ENCODE results near the gene SEC23B. TPM values are rescaled to one million over a fixed set of nuclear protein-coding genes. Genes with fewer than 3 reads are reported as not detected.

The SEC23B gene
- polyA plus RNA-seq, 1 donor (not counting 4 experiments of a cell fraction or from before 2014, with no cell fraction given), result 102 TPM

GRCh38 chr20:18587665-18588573 is 80.2 kb downstream of the SEC23B start, which contains the start of gene DTD1:
TSS of gene DTD1 (plus strand) at chr20:18588054. CDS start at chr20:18588073, 19 bp downstream.
- peak within 1 kb of the TSS; percentile 82 for H3K9ac ChIP-seq (ENCODE audit: control insufficient read depth, extremely low read depth, insufficient read depth, low read length)
- no peaks in the 10 kb centered on the region for H4K20me1 ChIP-seq (ENCODE audit: control insufficient read depth, extremely low read depth, insufficient read depth, low read length)
- DNase-seq (ENCODE audit: low read depth, low spot score) (peak; percentile 38), FAIRE-seq (peak; percentile 60)
- dilution Hi-C loops (cut with MboI; ENCODE audit: extremely low pct_ligation_motif_present, low sequenced_read_pairs), result no loop called here
- no peaks in the 10 kb centered on the region for H3K9me3 ChIP-seq (ENCODE audit: control insufficient read depth, low read depth, low read length)
- peak within 1 kb of the TSS; percentile 96 for H3K4me2 ChIP-seq (ENCODE audit: control insufficient read depth, extremely low read depth, insufficient read depth, low read depth, low read length)
- no peaks in the 10 kb centered on the region for H3K36me3 ChIP-seq (ENCODE audit: control insufficient read depth in 2 of 2, extremely low read depth in 1 of 2, insufficient read depth in 2 of 2, low read length in 2 of 2)
- H3K4me1 ChIP-seq (ENCODE audit: control insufficient read depth, extremely low read depth, insufficient read depth, low read length), result peaks cover 8% of the 10 kb centered on the region
- H3K27ac ChIP-seq (ENCODE audit: control insufficient read depth, insufficient read depth, low read length), result peak within 1 kb of the TSS; percentile 65
- TF ChIP-seq CTCF (optimal IDR thresholded peaks at IDR 0.05 in 1 of 3, IDR thresholded peaks at IDR 0.05 in 1 of 3, conservative IDR thresholded peaks at IDR 0.05 in 1 of 3; ENCODE audit: extremely low read depth in 1 of 3, insufficient read depth in 2 of 3, low read length in 3 of 3) (peak in 2 of 3 experiments; percentile 75 to 81), EZH2 (IDR thresholded peaks at IDR 0.05; ENCODE audit: low read length) (no peak)
- peaks cover 21% of the 10 kb centered on the region for H3K79me2 ChIP-seq (ENCODE audit: control insufficient read depth, insufficient read depth, low read length)
- H3K9me1 ChIP-seq (ENCODE audit: control insufficient read depth, extremely low read depth, insufficient read depth, low read length), result no peaks in the 10 kb centered on the region
- no peaks in the 10 kb centered on the region for H3K27me3 ChIP-seq (ENCODE audit: control insufficient read depth, extremely low read depth, insufficient read depth, low read length)
- peak within 1 kb of the TSS; percentile 87 for H2AFZ ChIP-seq (ENCODE audit: control insufficient read depth, low read length)
- peak within 1 kb of the TSS; percentile 56 to 95 (median 88) for H3K4me3 ChIP-seq (ENCODE audit: control insufficient read depth in 2 of 3, extremely low read depth in 1 of 3, insufficient read depth in 2 of 3, low read depth in 1 of 3, low read length in 3 of 3)

- dilution Hi-C loops (cut with MboI; ENCODE audit: extremely low pct_ligation_motif_present, low sequenced_read_pairs), result no loop called here
- H3K27me3 ChIP-seq (ENCODE audit: control insufficient read depth, extremely low read depth, insufficient read depth, low read length), result no peaks in the 10 kb centered on the region
Measured at GRCh38 chr20:18588574-18588933, 80.8 kb downstream of the SEC23B start.

More at GRCh38 chr20:18588574-18588933, 80.8 kb downstream of the SEC23B start:
- no peaks in the 10 kb centered on the region for H3K9me1 ChIP-seq (ENCODE audit: control insufficient read depth, extremely low read depth, insufficient read depth, low read length)
- peak overlapping the region; percentile 82 for H3K9ac ChIP-seq (ENCODE audit: control insufficient read depth, extremely low read depth, insufficient read depth, low read length)
- no peaks in the 10 kb centered on the region for H4K20me1 ChIP-seq (ENCODE audit: control insufficient read depth, extremely low read depth, insufficient read depth, low read length)
- H3K4me2 ChIP-seq (ENCODE audit: control insufficient read depth, extremely low read depth, insufficient read depth, low read depth, low read length), result peak overlapping the region; percentile 96
- peak overlapping the region; percentile 65 for H3K27ac ChIP-seq (ENCODE audit: control insufficient read depth, insufficient read depth, low read length)
- H3K4me3 ChIP-seq (ENCODE audit: control insufficient read depth in 2 of 3, extremely low read depth in 1 of 3, insufficient read depth in 2 of 3, low read depth in 1 of 3, low read length in 3 of 3), result peak overlapping the region; percentile 56 to 95 (median 88)
- peak in 1 of 3 experiments; percentile 7 for TF ChIP-seq CTCF (optimal IDR thresholded peaks at IDR 0.05 in 1 of 3, IDR thresholded peaks at IDR 0.05 in 1 of 3, conservative IDR thresholded peaks at IDR 0.05 in 1 of 3; ENCODE audit: extremely low read depth in 1 of 3, insufficient read depth in 2 of 3, low read length in 3 of 3)
- TF ChIP-seq EZH2 (IDR thresholded peaks at IDR 0.05; ENCODE audit: low read length), result no peak
- peak overlapping the region; percentile 87 for H2AFZ ChIP-seq (ENCODE audit: control insufficient read depth, low read length)
- DNase-seq (ENCODE audit: low read depth, low spot score), result no peak
- no peak for FAIRE-seq
- H3K9me3 ChIP-seq (ENCODE audit: control insufficient read depth, low read depth, low read length), result no peaks in the 10 kb centered on the region
- no peaks in the 10 kb centered on the region for H3K36me3 ChIP-seq (ENCODE audit: control insufficient read depth in 2 of 2, extremely low read depth in 1 of 2, insufficient read depth in 2 of 2, low read length in 2 of 2)
- H3K4me1 ChIP-seq (ENCODE audit: control insufficient read depth, extremely low read depth, insufficient read depth, low read length), result peaks cover 8% of the 10 kb centered on the region
- peaks cover 21% of the 10 kb centered on the region for H3K79me2 ChIP-seq (ENCODE audit: control insufficient read depth, insufficient read depth, low read length)

All from keratinocyte (primary cell).